ENCODE results near the gene ZFP92.

ZFP92 gene, protein sequence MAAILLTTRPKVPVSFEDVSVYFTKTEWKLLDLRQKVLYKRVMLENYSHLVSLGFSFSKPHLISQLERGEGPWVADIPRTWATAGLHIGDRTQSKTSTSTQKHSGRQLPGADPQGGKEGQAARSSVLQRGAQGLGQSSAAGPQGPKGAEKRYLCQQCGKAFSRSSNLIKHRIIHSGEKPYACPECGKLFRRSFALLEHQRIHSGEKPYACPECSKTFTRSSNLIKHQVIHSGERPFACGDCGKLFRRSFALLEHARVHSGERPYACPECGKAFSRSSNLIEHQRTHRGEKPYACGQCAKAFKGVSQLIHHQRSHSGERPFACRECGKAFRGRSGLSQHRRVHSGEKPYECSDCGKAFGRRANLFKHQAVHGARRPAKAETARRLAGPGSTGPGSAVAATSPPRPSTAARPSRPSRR

GRCh38 chrX:153411255-153411987 lies at the start of gene ZFP92:
TSS of gene ZFP92 (plus strand) at chrX:153411472. CDS start at chrX:153418323, 6,851 bp downstream.
- no peak for TF ChIP-seq CTCF (IDR thresholded peaks at IDR 0.05; ENCODE audit: insufficient read depth, missing control alignments)
- FAIRE-seq: no peak
- peak; percentile 35 for DNase-seq (ENCODE audit: insufficient read length, low spot score)

DNA sequence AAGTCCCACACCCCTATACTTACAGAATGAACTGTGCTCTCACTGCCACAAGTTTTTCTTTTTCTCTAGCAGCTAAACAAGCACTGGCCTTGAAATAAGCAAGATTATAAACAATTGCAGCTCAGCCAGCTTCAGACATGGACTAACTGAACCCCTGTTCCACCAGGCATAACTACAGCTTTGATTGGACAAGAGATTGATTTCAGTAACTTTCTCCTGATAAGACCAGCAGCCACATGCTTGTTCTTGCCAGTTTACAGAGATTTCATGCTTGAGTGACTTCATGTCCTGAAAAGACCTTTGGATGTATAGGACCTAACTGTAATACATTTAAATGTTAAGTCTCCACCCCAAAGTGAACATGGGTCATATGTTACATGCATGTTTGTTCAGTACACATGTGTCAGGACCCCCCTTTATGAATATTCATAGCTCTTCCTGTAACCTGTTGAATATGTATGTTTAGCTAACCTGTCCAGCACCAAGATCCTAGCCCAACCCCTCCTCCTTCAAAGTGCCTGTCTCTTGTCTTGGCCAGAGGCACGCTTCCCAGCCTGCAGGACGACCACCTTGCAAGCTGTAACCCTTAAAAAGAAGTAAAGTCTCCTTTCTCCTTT lies 49.4 kb upstream of the ZFP92 start:
- DNase-seq (ENCODE audit: insufficient read length, low spot score) (no peak), FAIRE-seq (peak; percentile 66)
- no peak for TF ChIP-seq CTCF (IDR thresholded peaks at IDR 0.05; ENCODE audit: insufficient read depth, missing control alignments)

GRCh38 chrX:153365670-153366069 lies 45.6 kb upstream of the ZFP92 start:
- FAIRE-seq: no peak
- DNase-seq (ENCODE audit: insufficient read length, low spot score): no peak
- no peak for TF ChIP-seq CTCF (IDR thresholded peaks at IDR 0.05; ENCODE audit: insufficient read depth, missing control alignments)

DNA sequence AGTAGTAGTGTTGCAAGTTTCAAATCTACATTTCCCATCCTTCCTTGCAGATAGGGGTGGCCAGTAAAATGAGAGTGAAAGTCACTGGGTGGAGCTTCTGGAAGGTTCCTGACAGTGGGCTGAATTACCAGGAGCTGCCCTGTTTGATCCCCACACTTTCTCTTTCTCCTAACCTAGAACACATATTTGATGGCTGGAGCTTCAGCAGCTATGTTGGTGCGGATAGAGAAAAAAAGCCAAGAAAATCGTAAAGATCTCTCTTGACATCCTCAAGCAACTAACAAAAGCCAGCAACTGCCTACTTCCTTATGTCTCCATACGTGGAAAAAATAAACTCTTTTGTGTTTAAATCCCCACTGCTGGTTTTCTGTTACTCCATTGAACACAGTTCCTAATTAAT lies 45.2 kb upstream of the ZFP92 start:
- TF ChIP-seq CTCF (IDR thresholded peaks at IDR 0.05; ENCODE audit: insufficient read depth, missing control alignments): no peak
- DNase-seq (ENCODE audit: insufficient read length, low spot score) (no peak), FAIRE-seq (no peak)

DNA sequence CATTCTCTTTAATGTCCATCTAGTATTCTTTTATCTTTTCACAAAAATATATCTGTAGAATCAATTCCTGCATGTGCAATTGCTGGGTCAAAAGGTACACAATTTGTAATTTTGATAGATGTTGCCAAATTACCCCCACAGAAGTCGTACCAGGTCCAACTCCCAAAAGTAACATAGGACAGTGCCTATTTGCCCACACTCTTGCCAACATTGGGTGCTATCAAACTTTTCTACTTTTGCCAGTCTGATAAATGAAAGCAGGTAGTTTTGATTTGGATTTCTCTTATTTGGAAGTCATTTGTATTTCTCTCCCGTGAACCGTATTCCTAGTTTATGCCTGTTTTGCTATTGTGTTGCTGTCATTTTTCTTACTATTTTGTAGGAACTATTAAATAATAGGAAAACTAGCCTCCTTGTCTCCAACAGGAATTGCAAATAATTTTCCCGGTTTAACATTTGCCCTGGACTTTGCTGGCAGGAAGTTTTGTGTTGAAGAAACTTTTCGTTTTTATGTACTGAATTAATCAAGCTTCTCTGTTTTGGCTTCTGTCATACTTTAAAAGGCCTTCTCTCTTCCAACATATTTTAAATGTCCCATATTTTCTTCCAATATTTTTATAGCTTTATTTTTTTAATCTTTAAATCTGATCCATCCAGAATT lies 44.3 kb upstream of the ZFP92 start:
- FAIRE-seq: peak; percentile 25
- no peak for TF ChIP-seq CTCF (IDR thresholded peaks at IDR 0.05; ENCODE audit: insufficient read depth, missing control alignments)
- DNase-seq (ENCODE audit: insufficient read length, low spot score): no peak

DNA sequence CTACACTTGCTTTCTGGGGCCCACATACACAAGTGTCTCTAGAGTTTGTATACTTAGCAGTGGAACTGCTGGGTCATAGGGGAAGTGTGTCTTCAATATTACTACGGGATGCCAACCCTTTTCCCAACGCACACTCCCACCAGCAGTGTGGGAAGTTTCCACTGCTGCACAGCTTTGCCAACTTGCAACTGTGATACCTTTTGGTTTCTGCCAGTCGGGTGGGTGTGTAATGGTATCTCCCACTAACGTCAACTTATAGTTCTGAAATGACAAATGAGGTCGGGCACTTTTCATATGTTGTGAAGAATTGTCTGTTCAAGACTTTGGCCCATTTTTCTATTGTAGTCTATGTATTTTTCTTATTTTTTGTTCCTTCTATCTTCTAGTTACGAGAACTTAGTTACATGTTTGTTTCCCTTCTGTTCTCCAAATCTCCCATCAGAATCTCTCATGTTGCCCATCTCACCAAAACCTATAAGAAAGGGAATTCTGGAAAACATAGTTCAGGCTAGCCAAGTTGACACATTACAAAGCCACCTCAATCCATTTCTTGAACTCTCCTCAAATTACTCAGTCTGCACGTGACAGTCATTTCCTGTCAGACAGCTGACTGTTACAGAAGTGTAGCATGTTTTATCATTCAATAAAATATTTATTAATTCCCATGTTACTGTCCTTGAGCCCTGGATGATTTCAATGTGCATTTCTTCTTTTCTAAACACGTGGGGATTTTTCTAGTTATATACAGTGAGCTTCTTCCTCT lies 40.8 kb upstream of the ZFP92 start:
- FAIRE-seq (no peak), DNase-seq (ENCODE audit: insufficient read length, low spot score) (no peak)
- TF ChIP-seq CTCF (IDR thresholded peaks at IDR 0.05; ENCODE audit: insufficient read depth, missing control alignments): no peak
